ENCODE measurements around the gene DNAH17. TPM values are rescaled to one million over a fixed set of nuclear protein-coding genes. Genes with fewer than 3 reads are reported as not detected.

DNAH17 gene
- total RNA-seq, 2 donors from 2014 or later, result not detected

DNA sequence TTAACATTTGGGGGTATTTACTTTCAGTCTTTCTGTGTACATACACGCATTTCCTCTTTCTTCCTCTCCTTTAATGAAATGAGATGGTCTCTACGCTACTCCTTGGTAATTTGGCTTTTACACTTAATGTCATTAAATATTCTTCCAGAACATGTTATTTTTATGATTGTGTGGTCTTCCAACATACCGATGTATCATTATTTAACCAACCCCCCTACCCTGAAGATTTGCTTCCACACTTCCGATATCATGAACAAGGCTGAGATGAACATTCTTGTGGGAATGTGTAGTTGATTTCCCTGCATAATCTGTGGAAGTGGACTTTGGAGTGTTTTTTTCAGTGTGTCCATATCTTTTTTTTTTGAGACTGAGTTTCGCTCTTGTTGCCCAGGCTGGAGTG lies 201.0 kb downstream of the DNAH17 start:
- TF ChIP-seq, protein P1, sequence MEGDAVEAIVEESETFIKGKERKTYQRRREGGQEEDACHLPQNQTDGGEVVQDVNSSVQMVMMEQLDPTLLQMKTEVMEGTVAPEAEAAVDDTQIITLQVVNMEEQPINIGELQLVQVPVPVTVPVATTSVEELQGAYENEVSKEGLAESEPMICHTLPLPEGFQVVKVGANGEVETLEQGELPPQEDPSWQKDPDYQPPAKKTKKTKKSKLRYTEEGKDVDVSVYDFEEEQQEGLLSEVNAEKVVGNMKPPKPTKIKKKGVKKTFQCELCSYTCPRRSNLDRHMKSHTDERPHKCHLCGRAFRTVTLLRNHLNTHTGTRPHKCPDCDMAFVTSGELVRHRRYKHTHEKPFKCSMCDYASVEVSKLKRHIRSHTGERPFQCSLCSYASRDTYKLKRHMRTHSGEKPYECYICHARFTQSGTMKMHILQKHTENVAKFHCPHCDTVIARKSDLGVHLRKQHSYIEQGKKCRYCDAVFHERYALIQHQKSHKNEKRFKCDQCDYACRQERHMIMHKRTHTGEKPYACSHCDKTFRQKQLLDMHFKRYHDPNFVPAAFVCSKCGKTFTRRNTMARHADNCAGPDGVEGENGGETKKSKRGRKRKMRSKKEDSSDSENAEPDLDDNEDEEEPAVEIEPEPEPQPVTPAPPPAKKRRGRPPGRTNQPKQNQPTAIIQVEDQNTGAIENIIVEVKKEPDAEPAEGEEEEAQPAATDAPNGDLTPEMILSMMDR (IDR thresholded peaks at IDR 0.05), result no peak
- TF ChIP-seq POLR2A (IDR thresholded peaks at IDR 0.05), result no peak
- no peak for DNase-seq
- no peaks in the 10 kb centered on the region for H3K36me3 ChIP-seq (replicated peaks in 1 of 2; ENCODE audit: insufficient read depth in 1 of 2, low read depth in 2 of 2)
- intact Hi-C loops (cut with DNase I), result no loop called here
- H3K9me3 ChIP-seq, result no peaks in the 10 kb centered on the region
- 73 to 85% methylated on average over 5 of the region's 5 CpGs for WGBS, 2 donors
- peak overlapping the region in 1 of 4 donors; percentile 57 for H3K27ac ChIP-seq
- ATAC-seq, result no peak
- no peak overlapping the region for H3K4me3 ChIP-seq
- no peaks in the 10 kb centered on the region for H3K27me3 ChIP-seq
- H3K4me1 ChIP-seq, result peaks cover 28% of the 10 kb centered on the region

DNA sequence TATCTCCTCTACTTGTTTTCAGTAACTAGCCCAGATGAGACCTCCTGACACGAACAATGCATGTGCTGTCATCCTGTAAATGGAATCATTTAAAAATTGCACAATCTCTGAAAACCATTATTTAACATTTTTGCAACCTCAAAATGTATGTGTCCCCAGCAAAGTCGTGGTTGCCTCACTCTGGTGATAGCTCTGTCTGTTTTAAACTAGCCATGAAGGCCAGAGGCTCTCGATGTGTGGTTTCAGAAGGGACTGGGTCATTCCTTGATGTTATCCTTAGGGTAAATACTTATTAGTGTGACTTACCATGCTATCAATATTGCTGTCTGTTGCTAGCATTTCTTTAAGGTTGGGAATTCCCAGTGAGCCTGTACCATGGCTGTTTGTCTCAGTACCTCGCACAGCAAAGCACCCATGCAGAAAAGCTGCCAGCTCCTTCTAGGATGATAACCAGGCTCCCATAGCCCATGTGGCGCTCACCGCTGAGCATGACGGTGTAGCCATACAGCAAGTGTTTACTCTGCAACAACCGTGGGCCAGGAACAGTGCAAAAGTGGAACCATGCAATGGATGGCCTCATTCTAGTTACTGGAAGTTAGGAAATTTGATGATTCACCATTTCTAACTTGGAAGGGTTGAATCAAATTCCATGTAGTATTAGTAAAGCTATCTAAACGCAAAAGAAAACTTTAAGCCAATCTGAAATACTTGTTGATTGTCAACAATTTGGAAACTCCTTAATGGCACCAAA lies 201.6 kb downstream of the DNAH17 start:
- TF ChIP-seq POLR2A (IDR thresholded peaks at IDR 0.05), result no peak
- TF ChIP-seq, protein P1 (IDR thresholded peaks at IDR 0.05), result no peak
- H3K4me3 ChIP-seq, result no peak overlapping the region
- intact Hi-C loops (cut with DNase I), result no loop called here
- ATAC-seq (peak; percentile 25), DNase-seq (peak in 3 of 4 donors; percentile 33 to 63 (median 37))
- no peaks in the 10 kb centered on the region for H3K27me3 ChIP-seq
- H3K36me3 ChIP-seq (replicated peaks in 1 of 2; ENCODE audit: insufficient read depth in 1 of 2, low read depth in 2 of 2), result no peaks in the 10 kb centered on the region
- 39 to 53% methylated on average over 9 of the region's 9 CpGs for WGBS, 2 donors
- peaks cover 22% of the 10 kb centered on the region for H3K4me1 ChIP-seq
- H3K9me3 ChIP-seq, result no peaks in the 10 kb centered on the region
- peak overlapping the region in 2 of 4 donors; percentile 37 to 57 for H3K27ac ChIP-seq

DNA sequence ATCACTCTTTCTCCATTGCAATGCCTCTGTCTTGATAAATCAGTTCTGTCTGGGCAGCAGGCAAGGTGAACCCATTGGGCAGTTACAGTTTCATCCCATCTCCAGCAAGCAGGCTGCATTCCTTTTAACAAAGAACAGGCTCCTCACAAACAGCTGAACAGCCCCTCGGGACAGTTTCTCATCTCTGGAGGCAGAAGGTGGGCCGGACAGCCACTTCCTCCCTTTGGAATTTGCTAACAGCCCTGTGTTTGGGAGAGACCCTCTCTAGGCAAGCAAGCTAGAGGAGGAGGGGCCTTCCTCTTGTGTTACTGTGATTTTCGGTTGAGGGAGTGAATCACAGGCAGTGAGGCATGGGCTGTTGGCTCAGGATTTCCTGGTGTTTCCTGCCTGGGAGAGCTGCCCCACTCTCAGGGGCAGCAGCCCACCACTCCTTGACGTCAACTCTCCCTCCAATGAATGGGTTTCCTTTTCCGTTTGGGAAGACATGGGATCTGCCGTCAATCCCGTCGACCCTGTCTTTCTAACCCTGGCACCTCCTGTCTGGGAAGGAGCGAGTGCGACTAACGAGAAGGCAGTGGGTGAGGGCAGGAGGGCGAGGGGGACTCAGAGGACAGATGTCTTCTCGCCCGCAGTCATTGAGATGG lies 202.4 kb downstream of the DNAH17 start:
- H3K9me3 ChIP-seq, result no peaks in the 10 kb centered on the region
- intact Hi-C loops (cut with DNase I), result no loop called here
- H3K27ac ChIP-seq, result peak overlapping the region in 2 of 4 donors; percentile 37 to 57
- no peak overlapping the region for H3K4me3 ChIP-seq
- H3K27me3 ChIP-seq, result no peaks in the 10 kb centered on the region
- WGBS, 2 donors, result 31 to 58% methylated on average over 6 to 14 of the region's 14 CpGs
- no peak for ATAC-seq
- peak in 1 of 4 donors; percentile 19 for DNase-seq
- TF ChIP-seq, protein P1 (IDR thresholded peaks at IDR 0.05), result no peak
- TF ChIP-seq POLR2A (IDR thresholded peaks at IDR 0.05), result no peak
- no peaks in the 10 kb centered on the region for H3K36me3 ChIP-seq (replicated peaks in 1 of 2; ENCODE audit: insufficient read depth in 1 of 2, low read depth in 2 of 2)
- H3K4me1 ChIP-seq, result peaks cover 14% of the 10 kb centered on the region

DNA sequence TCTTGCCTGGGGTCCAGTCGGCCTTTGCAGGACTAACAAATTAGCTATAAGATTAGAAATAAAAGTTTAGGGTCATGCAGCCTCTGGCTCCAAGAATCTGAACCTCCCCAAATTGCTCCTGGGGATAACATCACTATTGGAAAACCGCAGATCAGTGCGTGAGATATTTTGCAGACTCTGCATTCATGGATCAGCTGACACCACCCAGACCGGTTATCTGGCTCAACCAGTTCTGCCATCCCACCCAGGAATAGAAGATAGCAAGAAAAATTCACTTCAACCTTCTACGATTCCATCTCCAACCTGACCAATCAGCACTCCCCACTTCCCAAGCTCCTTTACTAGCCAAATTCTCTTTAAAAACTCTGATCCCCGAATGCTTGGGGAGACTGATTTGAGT lies 203.0 kb downstream of the DNAH17 start:
- H3K9me3 ChIP-seq, result no peaks in the 10 kb centered on the region
- WGBS, 2 donors, result 49 to 53% methylated on average over 6 of the region's 6 CpGs
- TF ChIP-seq, protein P1 (IDR thresholded peaks at IDR 0.05), result no peak
- TF ChIP-seq POLR2A (IDR thresholded peaks at IDR 0.05), result no peak
- peaks cover 8% of the 10 kb centered on the region for H3K4me1 ChIP-seq
- peak overlapping the region in 1 of 4 donors; percentile 23 for H3K27ac ChIP-seq
- H3K27me3 ChIP-seq, result no peaks in the 10 kb centered on the region
- H3K4me3 ChIP-seq, result no peak overlapping the region
- DNase-seq, result no peak
- ATAC-seq, result no peak
- intact Hi-C loops (cut with DNase I), result no loop called here
- no peaks in the 10 kb centered on the region for H3K36me3 ChIP-seq (replicated peaks in 1 of 2; ENCODE audit: insufficient read depth in 1 of 2, low read depth in 2 of 2)

Small RNAs within 50 kb of the gene (small RNA-seq; reads per million reads assigned to genes)
- gene RF00415 (not detected), gene RN7SL454P (not detected)

Other genes with a start within 250 kb of the DNAH17 start
- gene SOCS3, start 217.3 kb downstream of the DNAH17 start, total RNA-seq, result 10 to 100 TPM; 21.0 to 63.9 TPM
- gene PGS1, start 198.7 kb downstream of the DNAH17 start, total RNA-seq, result 10 to 100 TPM; 17.1 to 30.4 TPM
- gene CYTH1, start 204.9 kb upstream of the DNAH17 start, total RNA-seq, result 10 to 100 TPM; 32.2 to 60.6 TPM